ENCODE results near the gene LMNTD2.

The LMNTD2 gene

GRCh38 chr11:567011-567628 is 6.6 kb upstream of the LMNTD2 start:
- peak; percentile 23 for DNase-seq

GRCh38 chr11:565921-566509 is 5.5 kb upstream of the LMNTD2 start:
- no peak for DNase-seq

- no peak for DNase-seq
Measured at GRCh38 chr11:563812-564578, 3.5 kb upstream of the LMNTD2 start.

GRCh38 chr11:563066-563811 is 2.7 kb upstream of the LMNTD2 start:
- DNase-seq, result no peak

- DNase-seq, result no peak
Measured at GRCh38 chr11:562046-562645, 1.6 kb upstream of the LMNTD2 start.

- no peak for DNase-seq
Measured at GRCh38 chr11:561148-562003, 838 bp upstream of the LMNTD2 start.

- no peak for DNase-seq
Measured at GRCh38 chr11:559712-560304, 730 bp downstream of the LMNTD2 start.

- no peak for DNase-seq
Measured at GRCh38 chr11:559020-559620, 1.4 kb downstream of the LMNTD2 start.

GRCh38 chr11:558503-558902 is 2.0 kb downstream of the LMNTD2 start:
- DNase-seq, result no peak

- DNase-seq, result no peak
Measured at GRCh38 chr11:557328-558132, 3.0 kb downstream of the LMNTD2 start.

GRCh38 chr11:556662-557256 is 3.8 kb downstream of the LMNTD2 start:
- no peak for DNase-seq

- no peak for DNase-seq
Measured at GRCh38 chr11:555780-556661, 4.5 kb downstream of the LMNTD2 start.

- no peak for DNase-seq
Measured at GRCh38 chr11:555227-555779, 5.2 kb downstream of the LMNTD2 start.

- no peak for DNase-seq
Measured at GRCh38 chr11:554428-555226, 5.9 kb downstream of the LMNTD2 start.

- no peak for DNase-seq
Measured at GRCh38 chr11:553988-554340, 6.6 kb downstream of the LMNTD2 start.

GRCh38 chr11:553083-553987 is 7.2 kb downstream of the LMNTD2 start:
- DNase-seq, result no peak

- no peak for DNase-seq
Measured at GRCh38 chr11:551596-551995, 8.9 kb downstream of the LMNTD2 start.

Data from femur (tissue), 1 donor.